GM10266 (cell line): ENCODE measurements around the gene TRAF3.
"Not testable (repeated sequence)": the region's sequence is repeated elsewhere in the genome, so short reads cannot be mapped to it uniquely, and the experiment has no call there.

ENCODE experiments used
- DNase-seq: peaks from one replicate; pipeline ENCODE4 v3.0.0; 2012; ENCODE audit errors: extremely low spot score
- CTCF ChIP-seq: IDR thresholded peaks from 2 replicates; pipeline ENCODE4 v1.5.1; 2012; ENCODE audit warnings: mild to moderate bottlenecking, low read depth; ENCODE audit not compliant: control insufficient read depth, insufficient read depth; ENCODE audit errors: missing control alignments

The TRAF3 gene

GRCh38 chr14:102835959-102836358, 58.7 kb downstream of the TRAF3 start:
- no peak for TF ChIP-seq CTCF
- no peak for DNase-seq

- not testable (repeated sequence) for DNase-seq
Observed at GRCh38 chr14:102837120-102837519, 59.9 kb downstream of the TRAF3 start.

GRCh38 chr14:102838501-102838900, 61.3 kb downstream of the TRAF3 start:
- TF ChIP-seq CTCF, result no peak
- DNase-seq, result no peak

GRCh38 chr14:102840115-102840514, 62.9 kb downstream of the TRAF3 start:
- TF ChIP-seq CTCF, result no peak
- DNase-seq, result no peak

- TF ChIP-seq CTCF, result no peak
- DNase-seq, result no peak
Observed at GRCh38 chr14:102840771-102841528, 63.7 kb downstream of the TRAF3 start.

- no peak for DNase-seq
Observed at GRCh38 chr14:102848830-102849525, 71.7 kb downstream of the TRAF3 start.

More at GRCh38 chr14:102848830-102849525, 71.7 kb downstream of the TRAF3 start:
- TF ChIP-seq CTCF, result no peak
